HG02623 (cell line): ENCODE results near the gene HS1BP3.
A peak's percentile ranks its signal among the peaks of the same experiment; 100 is the strongest.

Experiments
- ATAC-seq: cut with Tn5 transposase; IDR thresholded peaks from one replicate; pipeline ENCODE4 v1.9.1; 2021; ENCODE audit warnings: moderate library complexity; ENCODE audit not compliant: unreplicated experiment

HS1BP3 gene

GRCh38 chr2:20648206-20648605 lies 2.7 kb downstream of the HS1BP3 start:
- ATAC-seq, result no peak

- ATAC-seq, result no peak
Observed at GRCh38 chr2:20647738-20648137, 3.2 kb downstream of the HS1BP3 start.

DNA sequence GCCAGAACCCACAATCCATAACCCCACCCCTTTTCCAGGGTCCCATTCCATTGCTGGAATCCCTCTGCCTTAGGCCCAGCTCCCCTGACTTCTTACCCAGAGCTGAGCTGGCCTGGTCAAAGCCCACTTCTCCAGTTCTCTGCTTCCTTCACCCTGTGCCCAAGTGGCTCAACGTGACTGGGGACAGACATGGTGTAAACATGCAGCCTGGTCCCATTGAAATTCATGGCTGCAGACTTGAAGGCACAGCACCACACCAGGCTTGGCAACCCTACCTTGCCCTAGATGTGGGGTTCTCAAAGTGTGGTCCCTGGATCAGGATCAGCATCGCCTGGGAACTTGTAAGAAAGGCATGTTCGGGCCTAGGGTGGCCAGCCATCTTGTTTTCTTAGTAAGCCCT lies 3.7 kb downstream of the HS1BP3 start:
- ATAC-seq, result no peak

DNA sequence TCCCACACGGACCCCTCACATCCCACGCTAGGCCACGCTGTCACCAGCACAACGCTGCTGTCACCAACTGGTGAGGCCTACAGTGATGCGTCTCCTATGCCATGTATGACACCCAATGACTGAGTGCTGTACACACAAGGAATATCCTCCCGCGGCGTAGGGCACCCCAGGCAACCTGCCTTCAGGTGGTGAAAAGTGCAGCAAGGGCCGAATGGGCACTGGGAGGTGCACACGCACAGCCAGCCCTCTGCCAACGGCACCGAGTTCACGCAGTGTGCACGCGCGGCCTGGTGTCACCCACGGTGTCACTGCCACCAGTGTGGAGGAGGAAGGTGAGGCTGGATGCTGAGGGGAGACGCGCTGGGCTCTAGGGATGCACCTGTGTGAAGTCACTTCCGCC lies 4.5 kb downstream of the HS1BP3 start:
- ATAC-seq, result no peak

GRCh38 chr2:20645761-20646160 lies 5.1 kb downstream of the HS1BP3 start:
- no peak for ATAC-seq

GRCh38 chr2:20645301-20645701 lies 5.6 kb downstream of the HS1BP3 start:
- no peak for ATAC-seq

- ATAC-seq, result no peak
Observed at GRCh38 chr2:20643826-20644225, 7.1 kb downstream of the HS1BP3 start.

DNA sequence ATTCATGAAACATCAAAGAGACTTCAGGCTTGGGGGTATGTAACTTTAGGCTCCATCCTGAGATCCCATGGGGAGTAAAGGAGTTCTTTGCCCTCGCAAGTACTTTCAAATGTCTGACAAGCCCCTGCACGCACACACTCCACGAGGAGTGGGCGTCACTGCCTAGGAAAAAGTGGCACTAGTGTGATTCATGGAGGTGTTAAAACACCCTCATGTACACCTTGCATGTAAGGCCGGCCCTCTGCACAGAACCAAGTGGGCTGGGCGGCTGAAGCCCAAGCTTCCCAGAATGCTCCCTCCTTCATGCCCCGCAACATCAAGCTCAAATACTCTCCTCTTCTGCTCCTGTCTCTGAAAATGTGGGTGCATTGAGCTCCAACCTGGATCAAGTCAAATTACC lies 7.8 kb downstream of the HS1BP3 start:
- no peak for ATAC-seq

DNA sequence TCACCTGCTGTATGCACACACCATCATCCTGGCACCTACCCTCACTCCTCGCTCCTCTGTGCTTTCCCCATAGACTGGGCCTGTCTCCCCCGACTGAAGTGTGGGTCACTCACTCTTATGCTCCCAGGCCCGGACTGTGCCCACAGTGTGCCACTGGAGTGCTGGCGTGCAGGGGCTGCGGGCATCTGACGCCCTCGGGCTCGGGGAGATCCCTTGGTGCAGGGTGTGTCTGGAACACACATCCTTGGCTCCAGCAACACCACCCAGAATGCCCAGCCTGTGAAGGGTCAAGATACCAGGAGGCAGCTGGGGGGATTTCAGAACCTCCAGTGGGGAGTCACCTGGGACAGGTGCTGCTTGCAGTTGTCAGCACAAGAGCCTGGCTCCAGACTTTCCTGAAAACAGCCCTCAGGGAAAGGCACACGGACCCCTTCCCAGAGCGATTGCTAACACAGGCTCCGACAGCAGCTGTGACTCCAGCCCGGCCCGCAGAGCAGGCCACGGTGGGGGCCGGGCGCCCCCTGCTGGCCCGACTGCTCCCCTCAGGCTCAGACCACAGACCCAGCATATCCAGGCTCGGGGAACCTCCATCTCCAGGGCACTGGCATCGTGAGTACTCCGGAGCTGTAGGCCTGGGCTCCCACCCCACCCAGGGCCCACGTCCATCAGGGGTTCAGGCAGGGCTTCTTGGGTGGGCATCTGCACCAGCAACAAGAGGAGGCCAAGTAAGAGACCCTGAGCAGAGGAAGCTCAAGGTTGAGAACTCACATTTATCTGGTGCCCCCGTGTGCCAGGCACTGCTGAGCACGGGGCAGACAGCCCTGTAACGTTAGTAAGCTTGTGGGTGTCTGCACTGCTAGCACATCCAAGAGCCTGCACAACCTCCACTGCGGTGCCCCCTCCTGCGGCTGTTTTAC lies 8.6 kb downstream of the HS1BP3 start:
- peak; percentile 91 for ATAC-seq

GRCh38 chr2:20641123-20641985 lies 9.5 kb downstream of the HS1BP3 start:
- no peak for ATAC-seq

- ATAC-seq, result no peak
Observed at GRCh38 chr2:20640411-20641122, 10.3 kb downstream of the HS1BP3 start.

DNA sequence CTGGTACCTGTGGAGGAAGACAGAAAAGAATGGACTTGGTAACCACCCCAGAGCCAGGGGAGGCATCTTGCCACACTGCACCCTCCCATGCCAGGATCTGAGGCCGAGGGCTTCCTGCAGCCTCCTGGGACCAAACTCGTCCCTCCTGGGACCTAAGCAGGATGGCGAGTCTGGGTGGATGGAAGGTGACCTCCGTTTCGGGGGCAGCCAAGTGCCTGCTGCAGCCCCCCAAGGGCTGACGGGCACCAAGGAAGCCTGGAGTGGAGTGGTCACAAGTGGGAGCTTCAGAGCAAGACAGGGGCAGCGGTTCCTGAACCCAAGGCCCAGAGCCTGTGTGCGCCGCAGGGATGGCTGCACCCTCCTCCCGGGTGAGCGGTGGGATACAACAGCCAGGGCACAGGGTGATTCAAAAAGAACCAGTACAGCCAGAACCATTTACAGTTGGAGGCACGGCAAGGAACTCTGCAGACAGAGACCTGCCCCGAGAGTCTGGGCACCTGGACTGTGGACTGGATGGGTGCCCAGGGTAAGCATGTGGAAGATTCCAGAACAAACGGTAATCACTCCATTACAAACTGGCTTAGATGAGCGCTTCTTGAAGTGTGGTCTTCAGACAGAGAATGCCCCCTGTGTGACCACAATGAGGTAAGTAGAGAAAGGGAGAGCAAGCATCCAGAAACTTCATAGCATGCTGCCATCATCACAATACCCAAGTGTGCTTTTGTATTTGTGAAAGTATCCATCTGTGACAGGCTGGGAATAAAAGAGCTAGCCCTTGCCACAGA lies 12.1 kb downstream of the HS1BP3 start:
- no peak for ATAC-seq

GRCh38 chr2:20638014-20638413 lies 12.9 kb downstream of the HS1BP3 start:
- no peak for ATAC-seq

DNA sequence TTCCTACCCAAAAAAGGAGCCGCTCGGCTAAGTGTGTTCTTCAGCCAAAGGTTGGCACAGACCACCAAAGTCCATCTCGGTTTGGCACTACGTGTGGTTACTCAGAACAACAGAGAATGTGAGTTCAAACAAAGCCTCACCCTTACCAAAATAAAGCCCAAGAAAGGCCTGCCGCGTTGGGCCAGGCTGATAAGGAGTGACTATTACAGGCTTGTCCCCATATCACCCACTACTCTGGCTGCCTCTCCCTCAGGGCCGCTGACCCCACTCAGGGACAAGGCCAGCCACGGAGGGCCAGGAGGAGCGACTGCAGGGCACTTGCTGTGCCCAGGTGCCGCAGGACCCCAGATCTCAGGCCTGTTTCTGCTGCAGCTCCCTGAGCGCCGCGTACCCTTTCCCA lies 13.8 kb downstream of the HS1BP3 start:
- ATAC-seq, result no peak

GRCh38 chr2:20635675-20636584 lies 15.0 kb downstream of the HS1BP3 start:
- ATAC-seq, result no peak

DNA sequence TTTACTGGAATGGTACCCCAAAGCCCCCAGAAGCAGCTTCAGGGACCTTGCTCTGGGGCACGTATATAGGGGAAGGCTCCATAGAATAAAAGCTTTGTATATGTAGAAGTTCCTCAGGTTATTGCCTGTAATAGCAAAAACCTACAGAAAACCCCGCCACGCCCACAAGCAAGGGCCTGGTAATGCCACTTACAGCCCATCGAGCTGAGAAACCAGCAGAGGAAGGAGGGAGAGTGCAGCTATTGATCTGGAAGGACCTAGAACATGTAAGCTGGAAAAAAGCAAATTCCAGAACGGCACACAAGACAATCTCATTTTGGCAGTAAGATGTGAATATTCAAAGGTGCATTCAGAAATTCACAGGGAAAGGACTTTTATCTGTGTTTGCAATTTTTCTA lies 15.8 kb downstream of the HS1BP3 start:
- ATAC-seq, result no peak

- ATAC-seq, result no peak
Observed at GRCh38 chr2:20634507-20635112, 16.3 kb downstream of the HS1BP3 start.

DNA sequence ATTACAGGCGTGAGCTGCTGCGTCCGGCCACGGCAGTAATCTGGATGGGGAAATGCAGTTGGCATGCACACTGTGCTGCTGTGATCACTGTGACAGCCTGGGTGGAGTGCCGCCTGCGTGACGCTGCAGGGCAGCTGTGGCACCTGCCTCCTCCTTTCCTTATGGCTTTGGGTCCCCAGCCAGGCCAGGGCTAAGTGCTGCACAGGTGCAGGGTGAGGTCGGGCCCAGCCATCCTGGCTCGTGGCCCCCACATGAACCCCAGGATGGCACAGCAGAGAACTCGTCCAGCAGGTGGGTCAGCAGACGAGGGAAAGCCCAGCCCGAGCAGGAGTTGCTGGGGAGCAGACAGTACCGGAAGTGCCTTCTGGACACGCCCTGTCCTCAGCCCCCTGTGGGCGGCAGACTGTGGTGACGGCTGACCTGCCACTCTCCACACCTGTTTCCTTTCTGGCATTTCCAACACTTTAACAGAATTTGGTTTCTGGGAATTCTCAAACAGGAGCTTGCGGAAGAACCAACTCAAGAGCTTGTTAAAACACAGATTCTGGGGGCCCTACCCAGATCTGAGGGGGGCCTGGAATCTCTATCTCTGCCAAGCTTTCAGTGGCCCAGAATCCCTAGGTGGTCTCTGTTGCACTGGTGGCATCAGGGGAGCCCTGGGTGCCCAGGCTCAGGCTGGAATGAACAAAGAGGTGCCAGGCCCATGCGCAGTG lies 16.9 kb downstream of the HS1BP3 start:
- ATAC-seq, result no peak
